ENCODE measurements around the gene MAD2L1BP.
"Not testable (repeated sequence)": the region's sequence is repeated elsewhere in the genome, so short reads cannot be mapped to it uniquely, and the experiment has no call there.

Gene MAD2L1BP

GRCh38 chr6:43635387-43636307 is at the start of gene MAD2L1BP:
MAD2L1BP (plus strand) TSS chr6:43635840; CDS start chr6:43635876, 36 bp downstream.
- peak; percentile 95 for DNase-seq

GRCh38 chr6:43588194-43588593 is 47.4 kb upstream of the MAD2L1BP start:
- DNase-seq, result no peak

GRCh38 chr6:43589564-43589963 is 46.1 kb upstream of the MAD2L1BP start:
- not testable (repeated sequence) for DNase-seq

GRCh38 chr6:43593938-43594337 is 41.7 kb upstream of the MAD2L1BP start:
- DNase-seq, result no peak

GRCh38 chr6:43600595-43600994 is 35.0 kb upstream of the MAD2L1BP start:
- DNase-seq, result no peak

GRCh38 chr6:43604174-43604573 is 31.5 kb upstream of the MAD2L1BP start:
- no peak for DNase-seq

- DNase-seq, result no peak
These were observed 29.6 kb upstream of the MAD2L1BP start for GRCh38 chr6:43606019-43606418.

GRCh38 chr6:43608310-43608763 is 27.3 kb upstream of the MAD2L1BP start:
- DNase-seq, result peak; percentile 84

- no peak for DNase-seq
These were observed 26.8 kb upstream of the MAD2L1BP start for GRCh38 chr6:43608807-43609206.

GRCh38 chr6:43609402-43609801 is 26.2 kb upstream of the MAD2L1BP start:
- DNase-seq, result no peak

GRCh38 chr6:43610431-43610830 is 25.2 kb upstream of the MAD2L1BP start:
- DNase-seq, result no peak

GRCh38 chr6:43613721-43614395 is 21.8 kb upstream of the MAD2L1BP start:
- no peak for DNase-seq

GRCh38 chr6:43614396-43614730 is 21.3 kb upstream of the MAD2L1BP start:
- DNase-seq, result no peak

GRCh38 chr6:43616725-43617472 is 18.7 kb upstream of the MAD2L1BP start:
- DNase-seq, result no peak

- peak; percentile 20 for DNase-seq
These were observed 14.4 kb upstream of the MAD2L1BP start for GRCh38 chr6:43621078-43621835.

- DNase-seq, result no peak
These were observed 13.8 kb upstream of the MAD2L1BP start for GRCh38 chr6:43621836-43622180.

- no peak for DNase-seq
These were observed 13.1 kb upstream of the MAD2L1BP start for GRCh38 chr6:43622541-43622940.

- DNase-seq, result no peak
These were observed 11.5 kb upstream of the MAD2L1BP start for GRCh38 chr6:43623880-43624785.

GRCh38 chr6:43624786-43625288 is 10.8 kb upstream of the MAD2L1BP start:
- DNase-seq, result no peak

GRCh38 chr6:43625393-43625992 is 10.1 kb upstream of the MAD2L1BP start:
- DNase-seq, result no peak

All from NCI-H69 (cell line).